Glutamatergic neuron (in vitro differentiated cells): ENCODE data around the gene SNX9. TPM values are rescaled to one million over a fixed set of nuclear protein-coding genes. Genes with fewer than 3 reads are reported as not detected.

Source experiments
- DNase-seq: peaks from one replicate; pipeline ENCODE4 v3.0.0; 2022
- H3K27ac Mint-ChIP-seq: one replicate; pipeline ENCODE4 v1.8.0; 2020; ENCODE audit warnings: mild to moderate bottlenecking, mixed read lengths, inconsistent platforms; ENCODE audit not compliant: unreplicated experiment
- H3K27me3 Mint-ChIP-seq: one replicate; pipeline ENCODE4 v1.8.0; 2020; ENCODE audit warnings: mild to moderate bottlenecking, moderate library complexity, mixed read lengths, inconsistent platforms; ENCODE audit not compliant: unreplicated experiment
- H3K36me3 Mint-ChIP-seq: one replicate; pipeline ENCODE4 v1.8.0; 2020; ENCODE audit warnings: mild to moderate bottlenecking, mixed read lengths, inconsistent platforms; ENCODE audit not compliant: unreplicated experiment
- H3K4me1 Mint-ChIP-seq: one replicate; pipeline ENCODE4 v1.8.0; 2020; ENCODE audit warnings: mild to moderate bottlenecking, low read depth, mixed read lengths, inconsistent platforms; ENCODE audit not compliant: unreplicated experiment
- H3K4me3 Mint-ChIP-seq: one replicate; pipeline ENCODE4 v1.8.0; 2020; ENCODE audit warnings: mild to moderate bottlenecking, mixed read lengths, inconsistent platforms; ENCODE audit not compliant: unreplicated experiment
- H3K9me3 Mint-ChIP-seq: one replicate; pipeline ENCODE4 v1.8.0; 2020; ENCODE audit warnings: mild to moderate bottlenecking, moderate library complexity, mixed read lengths, inconsistent platforms; ENCODE audit not compliant: unreplicated experiment
- CTCF ChIP-seq: fragments of 200-600 bp; sonication (generic); IDR thresholded peaks from one replicate; pipeline ENCODE4 v1.5.0; 2021; ENCODE audit not compliant: partially characterized antibody, unreplicated experiment
- total RNA-seq: library from RNA; stranded (reverse); fragmentation: NEBNext Ultra II Directional; extraction: Animal tissue kit (Norgen Biotek cat#: 25700); gene quantifications from one replicate; pipeline ENCODE4 v1.2.1, GENCODE V29; 2021; ENCODE audit not compliant: unreplicated experiment

Gene SNX9
- total RNA-seq, 1 donor from 2014 or later = 45.7 TPM

GRCh38 chr6:157982102-157982562, 159.1 kb downstream of the SNX9 start:
- Mint-ChIP-seq H3K4me1 (peaks cover 8% of the 10 kb centered on the region), H3K36me3 (no peaks in the 10 kb centered on the region), H3K27me3 (peaks cover 10% of the 10 kb centered on the region), H3K4me3 (peak overlapping the region; percentile 80), H3K27ac (peak overlapping the region; percentile 38), H3K9me3 (peaks cover 8% of the 10 kb centered on the region)
- TF ChIP-seq CTCF = no peak
- DNase-seq = peak; percentile 47

GRCh38 chr6:157982563-157983405, 159.7 kb downstream of the SNX9 start:
- H3K27me3 Mint-ChIP-seq = peaks cover 10% of the 10 kb centered on the region
- no peaks in the 10 kb centered on the region for H3K36me3 Mint-ChIP-seq
- TF ChIP-seq CTCF = no peak
- no peak for DNase-seq
- peaks cover 8% of the 10 kb centered on the region for H3K4me1 Mint-ChIP-seq
- H3K27ac Mint-ChIP-seq = peak overlapping the region; percentile 38
- peak overlapping the region; percentile 80 for H3K4me3 Mint-ChIP-seq
- H3K9me3 Mint-ChIP-seq = peaks cover 8% of the 10 kb centered on the region

- H3K4me1 Mint-ChIP-seq = peaks cover 8% of the 10 kb centered on the region
- H3K4me3 Mint-ChIP-seq = peak overlapping the region; percentile 39
- H3K9me3 Mint-ChIP-seq = peaks cover 6% of the 10 kb centered on the region
- no peak for TF ChIP-seq CTCF
- H3K27ac Mint-ChIP-seq = no peak overlapping the region
- DNase-seq = no peak
- peaks cover 10% of the 10 kb centered on the region for H3K27me3 Mint-ChIP-seq
- H3K36me3 Mint-ChIP-seq = no peaks in the 10 kb centered on the region
These were observed 160.5 kb downstream of the SNX9 start for GRCh38 chr6:157983406-157984119.

- H3K27me3 Mint-ChIP-seq = peaks cover 10% of the 10 kb centered on the region
- peaks cover 6% of the 10 kb centered on the region for H3K9me3 Mint-ChIP-seq
- H3K36me3 Mint-ChIP-seq = no peaks in the 10 kb centered on the region
- H3K4me1 Mint-ChIP-seq = peaks cover 8% of the 10 kb centered on the region
- no peak for TF ChIP-seq CTCF
- DNase-seq = no peak
- no peak overlapping the region for H3K4me3 Mint-ChIP-seq
- no peak overlapping the region for H3K27ac Mint-ChIP-seq
These were observed 161.1 kb downstream of the SNX9 start for GRCh38 chr6:157984128-157984527.
